Fibroblast of lung (primary cell): ENCODE results near the gene CYS1. TPM values are rescaled to one million over a fixed set of nuclear protein-coding genes. Genes with fewer than 3 reads are reported as not detected.

Experiments
- DNase-seq, 2 donors: peaks; one replicate each; pipeline versions ENCODE4 v3.0.0 to v3.0.0-alpha.2; 2010; ENCODE audit warnings: low read depth in 2 of 2
- H2AFZ ChIP-seq: 2 replicates; pipeline ENCODE4 v1.5.1; 2012; ENCODE audit warnings: low read length, control low read depth, inconsistent platforms
- H3K27ac ChIP-seq: 2 replicates; pipeline ENCODE4 v1.5.1; 2011; ENCODE audit warnings: low read length, control low read depth; ENCODE audit not compliant: insufficient read depth
- H3K27me3 ChIP-seq: 2 replicates; pipeline ENCODE4 v1.5.1; 2011; ENCODE audit warnings: mild to moderate bottlenecking, low read length; ENCODE audit not compliant: control insufficient read depth, insufficient read depth
- H3K36me3 ChIP-seq: 2 replicates; pipeline ENCODE4 v1.5.1; 2011; ENCODE audit warnings: low read length; ENCODE audit not compliant: control insufficient read depth, insufficient read depth
- H3K4me1 ChIP-seq: 2 replicates; pipeline ENCODE4 v1.5.1; 2011; ENCODE audit warnings: low read length; ENCODE audit not compliant: control insufficient read depth, insufficient read depth; ENCODE audit errors: extremely low read depth
- H3K4me2 ChIP-seq: 2 replicates; pipeline ENCODE4 v1.5.1; 2011; ENCODE audit warnings: low read length, control low read depth; ENCODE audit not compliant: insufficient read depth; ENCODE audit errors: extremely low read depth
- H3K4me3 ChIP-seq, 4 experiments: fragments of 200-600 bp in 1 of 4; sonication (generic) in 1 of 4; replicated peaks in 1 of 4; 2 replicates each; pipeline ENCODE4 v1.5.1; 2011 to 2016; ENCODE audit warnings: low read length in 4 of 4, low read depth in 3 of 4, mild to moderate bottlenecking in 3 of 4, control low read depth in 2 of 4, inconsistent platforms in 1 of 4, mixed read lengths in 1 of 4; ENCODE audit not compliant: insufficient read depth in 1 of 4; ENCODE audit errors: control extremely low read depth in 1 of 4
- H3K79me2 ChIP-seq: 2 replicates; pipeline ENCODE4 v1.5.1; 2012; ENCODE audit warnings: mild to moderate bottlenecking, low read length, inconsistent platforms; ENCODE audit not compliant: control insufficient read depth, insufficient read depth
- H3K9ac ChIP-seq: 2 replicates; pipeline ENCODE4 v1.5.1; 2011; ENCODE audit warnings: mild to moderate bottlenecking, low read length, control low read depth; ENCODE audit not compliant: insufficient read depth
- H3K9me3 ChIP-seq: 2 replicates; pipeline ENCODE4 v1.5.1; 2012; ENCODE audit warnings: low read depth, low read length; ENCODE audit not compliant: control insufficient read depth, insufficient read depth
- H4K20me1 ChIP-seq: 2 replicates; pipeline ENCODE4 v1.5.1; 2011; ENCODE audit warnings: low read length; ENCODE audit not compliant: control insufficient read depth, insufficient read depth; ENCODE audit errors: extremely low read depth
- EZH2 ChIP-seq: IDR thresholded peaks from 2 replicates; pipeline ENCODE4 v1.5.1; 2012; ENCODE audit warnings: low read length, control low read depth, mild to moderate bottlenecking; ENCODE audit errors: missing control alignments
- polyA plus RNA-seq, 2 donors: library from polyadenylated mRNA; depleted of rRNA in 1 of 2; stranded (reverse) in 1 of 2; unstranded in 1 of 2; fragments of >200 nt; gene quantifications; 2 replicates each; pipeline ENCODE4 v1.2.1, GENCODE V29; 2011 to 2012; ENCODE audit warnings: missing spikeins in 1 of 2
- total RNA-seq: library from RNA; depleted of rRNA; stranded (reverse); fragments of >200 nt; gene quantifications from 2 replicates; pipeline ENCODE4 v1.2.1, GENCODE V29; 2014
- TF ChIP-seq, protein P1 (sequence below), 2 donors: IDR thresholded peaks in 1 of 2; conservative IDR thresholded peaks in 1 of 2; 1 replicate in 1 of 2; 2 replicates in 1 of 2; pipeline ENCODE4 v1.5.1; 2011 to 2012; ENCODE audit warnings: low read length in 2 of 2, control low read depth in 1 of 2, inconsistent platforms in 1 of 2, low read depth in 1 of 2, mild to moderate bottlenecking in 1 of 2

The CYS1 gene
- total and polyA plus RNA-seq, 2 donors (not counting 1 experiment from before 2014, with no cell fraction given) = 0.31 to 5.1 TPM

DNA sequence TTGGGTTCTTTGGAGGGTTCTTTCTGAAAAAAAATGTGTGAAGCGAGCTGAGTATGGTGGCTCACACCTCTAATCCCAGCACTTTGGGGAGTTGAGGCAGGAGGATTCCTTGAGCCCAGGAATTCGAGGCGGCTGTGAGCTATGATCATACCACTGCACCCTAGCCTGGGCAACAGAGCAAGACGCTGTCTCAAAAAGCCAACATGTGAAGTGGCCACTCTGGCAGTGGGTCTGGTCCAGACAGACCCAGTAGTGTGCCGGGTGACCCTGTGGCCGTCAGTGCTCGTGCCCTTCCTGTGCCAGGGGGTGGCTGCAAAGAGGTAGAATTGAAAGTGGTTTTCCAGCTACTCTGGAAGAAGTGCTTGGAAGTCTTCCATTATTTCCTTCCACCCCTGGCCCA, 25.2 kb downstream of the CYS1 start:
- Histone ChIP-seq H3K36me3 (no peaks in the 10 kb centered on the region), H3K4me1 (peaks cover 3% of the 10 kb centered on the region), H4K20me1 (no peaks in the 10 kb centered on the region), H3K9me3 (no peaks in the 10 kb centered on the region), H3K27me3 (no peaks in the 10 kb centered on the region), H3K79me2 (no peaks in the 10 kb centered on the region), H3K9ac (no peak overlapping the region), H3K27ac (no peak overlapping the region), H2AFZ (no peak overlapping the region), H3K4me3 (no peak overlapping the region), H3K4me2 (no peak overlapping the region)
- no peak for TF ChIP-seq EZH2
- TF ChIP-seq, protein P1, sequence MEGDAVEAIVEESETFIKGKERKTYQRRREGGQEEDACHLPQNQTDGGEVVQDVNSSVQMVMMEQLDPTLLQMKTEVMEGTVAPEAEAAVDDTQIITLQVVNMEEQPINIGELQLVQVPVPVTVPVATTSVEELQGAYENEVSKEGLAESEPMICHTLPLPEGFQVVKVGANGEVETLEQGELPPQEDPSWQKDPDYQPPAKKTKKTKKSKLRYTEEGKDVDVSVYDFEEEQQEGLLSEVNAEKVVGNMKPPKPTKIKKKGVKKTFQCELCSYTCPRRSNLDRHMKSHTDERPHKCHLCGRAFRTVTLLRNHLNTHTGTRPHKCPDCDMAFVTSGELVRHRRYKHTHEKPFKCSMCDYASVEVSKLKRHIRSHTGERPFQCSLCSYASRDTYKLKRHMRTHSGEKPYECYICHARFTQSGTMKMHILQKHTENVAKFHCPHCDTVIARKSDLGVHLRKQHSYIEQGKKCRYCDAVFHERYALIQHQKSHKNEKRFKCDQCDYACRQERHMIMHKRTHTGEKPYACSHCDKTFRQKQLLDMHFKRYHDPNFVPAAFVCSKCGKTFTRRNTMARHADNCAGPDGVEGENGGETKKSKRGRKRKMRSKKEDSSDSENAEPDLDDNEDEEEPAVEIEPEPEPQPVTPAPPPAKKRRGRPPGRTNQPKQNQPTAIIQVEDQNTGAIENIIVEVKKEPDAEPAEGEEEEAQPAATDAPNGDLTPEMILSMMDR (conservative IDR thresholded peaks at IDR 0.05 in 1 of 2, IDR thresholded peaks at IDR 0.05 in 1 of 2; ENCODE audit: low read depth in 1 of 2, low read length in 2 of 2) = no peak
- no peak for DNase-seq

DNA sequence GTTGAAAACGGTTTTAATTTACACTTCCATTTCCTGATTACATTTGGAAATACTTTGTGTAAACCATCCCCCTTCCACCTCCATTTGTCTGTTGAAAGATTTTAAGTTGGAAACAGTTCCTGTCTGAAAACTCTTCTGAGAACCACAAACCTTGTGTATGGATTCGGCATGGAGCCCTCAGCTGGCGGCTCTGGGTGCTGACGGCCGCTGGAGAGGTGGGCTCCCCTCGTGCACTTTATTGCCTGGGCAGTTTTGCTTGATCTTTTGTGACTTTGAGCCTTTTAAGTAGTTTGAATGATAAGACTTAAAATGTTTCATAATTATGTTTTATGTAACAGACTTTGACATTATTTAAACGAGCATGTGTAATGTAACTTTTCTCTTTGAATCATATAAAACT, 25.8 kb downstream of the CYS1 start:
- DNase-seq = no peak
- Histone ChIP-seq H2AFZ (no peak overlapping the region), H3K79me2 (no peaks in the 10 kb centered on the region), H3K4me3 (no peak overlapping the region), H4K20me1 (no peaks in the 10 kb centered on the region), H3K27me3 (no peaks in the 10 kb centered on the region), H3K4me2 (no peak overlapping the region), H3K4me1 (peaks cover 3% of the 10 kb centered on the region), H3K36me3 (no peaks in the 10 kb centered on the region), H3K27ac (no peak overlapping the region), H3K9me3 (no peaks in the 10 kb centered on the region), H3K9ac (no peak overlapping the region)
- TF ChIP-seq, protein P1 (conservative IDR thresholded peaks at IDR 0.05 in 1 of 2, IDR thresholded peaks at IDR 0.05 in 1 of 2; ENCODE audit: low read depth in 1 of 2, low read length in 2 of 2) = peak in 1 of 2 donors; percentile 9
- TF ChIP-seq EZH2 = no peak

DNA sequence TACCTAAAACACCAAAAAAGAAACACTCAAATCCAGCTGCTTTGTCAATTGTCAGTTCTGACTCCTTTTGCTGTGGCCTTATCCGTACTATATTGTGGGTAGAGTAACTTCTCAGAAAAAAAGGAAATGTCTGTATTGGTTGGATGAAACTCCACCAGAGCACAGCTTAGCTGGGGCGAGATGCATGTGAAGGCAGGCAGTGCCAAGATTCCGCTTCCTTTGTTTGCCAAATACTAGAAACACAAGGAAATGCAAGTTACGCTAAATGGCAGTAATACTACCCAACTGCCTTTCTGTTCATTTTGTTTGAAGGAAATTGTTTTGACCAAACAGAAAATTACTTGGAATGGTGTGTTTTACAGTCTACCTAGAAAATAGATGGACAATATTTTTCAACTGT, 26.9 kb downstream of the CYS1 start:
- Histone ChIP-seq H3K4me1 (peaks cover 3% of the 10 kb centered on the region), H4K20me1 (no peaks in the 10 kb centered on the region), H3K27ac (no peak overlapping the region), H3K9ac (no peak overlapping the region), H3K4me2 (no peak overlapping the region), H3K4me3 (no peak overlapping the region), H2AFZ (no peak overlapping the region), H3K9me3 (no peaks in the 10 kb centered on the region), H3K36me3 (no peaks in the 10 kb centered on the region), H3K27me3 (no peaks in the 10 kb centered on the region), H3K79me2 (no peaks in the 10 kb centered on the region)
- TF ChIP-seq, protein P1 (conservative IDR thresholded peaks at IDR 0.05 in 1 of 2, IDR thresholded peaks at IDR 0.05 in 1 of 2; ENCODE audit: low read depth in 1 of 2, low read length in 2 of 2) = no peak
- no peak for TF ChIP-seq EZH2
- DNase-seq = no peak
